H9 (cell line): ENCODE measurements around the gene CENPP. TPM values are rescaled to one million over a fixed set of nuclear protein-coding genes. Genes with fewer than 3 reads are reported as not detected.
A peak's percentile ranks its signal among the peaks of the same experiment; 100 is the strongest.

Experiments
- DNase-seq: peaks from one replicate; pipeline ENCODE4 v3.0.0-alpha.2; 2017
- H2AFZ ChIP-seq: one replicate; pipeline ENCODE4 v1.6.1; 2013; ENCODE audit warnings: mild to moderate bottlenecking, low read length, control low read depth, moderate library complexity
- H2AK5ac ChIP-seq: 2 replicates; pipeline ENCODE4 v1.6.1; 2013; ENCODE audit warnings: low read length, control low read depth, mixed read lengths; ENCODE audit not compliant: insufficient read length
- H2BK120ac ChIP-seq: one replicate; pipeline ENCODE4 v1.6.1; 2013; ENCODE audit warnings: low read depth, mild to moderate bottlenecking, low read length, control low read depth, inconsistent platforms; ENCODE audit not compliant: poor library complexity, severe bottlenecking
- H2BK12ac ChIP-seq: 2 replicates; pipeline ENCODE4 v1.6.1; 2013; ENCODE audit warnings: low read length, control low read depth, mixed read lengths, low read depth; ENCODE audit not compliant: insufficient read length
- H2BK15ac ChIP-seq: 2 replicates; pipeline ENCODE4 v1.6.1; 2013; ENCODE audit warnings: low read depth, low read length, control low read depth
- H2BK20ac ChIP-seq: one replicate; pipeline ENCODE4 v1.6.1; 2013; ENCODE audit warnings: low read depth, mild to moderate bottlenecking, low read length, control low read depth, inconsistent platforms; ENCODE audit not compliant: poor library complexity, severe bottlenecking
- H2BK5ac ChIP-seq: 2 replicates; pipeline ENCODE4 v1.6.1; 2013; ENCODE audit warnings: low read length, control low read depth, mixed read lengths; ENCODE audit not compliant: insufficient read length
- H3K14ac ChIP-seq: 2 replicates; pipeline ENCODE4 v1.6.1; 2013; ENCODE audit warnings: low read length, control low read depth; ENCODE audit not compliant: insufficient read depth
- H3K18ac ChIP-seq: 2 replicates; pipeline ENCODE4 v1.6.1; 2013; ENCODE audit warnings: low read depth, mild to moderate bottlenecking, mixed read lengths, low read length, control low read depth; ENCODE audit not compliant: insufficient read length
- H3K23ac ChIP-seq: 2 replicates; pipeline ENCODE4 v1.6.1; 2013; ENCODE audit warnings: low read length, control low read depth, mixed read lengths, low read depth; ENCODE audit not compliant: insufficient read length
- H3K23me2 ChIP-seq: 2 replicates; pipeline ENCODE4 v1.6.1; 2013; ENCODE audit warnings: low read depth, mild to moderate bottlenecking, mixed read lengths, low read length, control low read depth; ENCODE audit not compliant: insufficient read length, poor library complexity, severe bottlenecking
- H3K27ac ChIP-seq: 2 replicates; pipeline ENCODE4 v1.5.1; 2013; ENCODE audit warnings: low read length, control low read depth, mixed read lengths, low read depth; ENCODE audit not compliant: insufficient read length
- H3K27me3 ChIP-seq: 2 replicates; pipeline ENCODE4 v1.6.1; 2013; ENCODE audit warnings: low read length, control low read depth, inconsistent platforms; ENCODE audit not compliant: insufficient read depth
- H3K4ac ChIP-seq: 2 replicates; pipeline ENCODE4 v1.6.1; 2013; ENCODE audit warnings: low read depth, mild to moderate bottlenecking, control low read depth, inconsistent platforms, low read length, moderate library complexity
- H3K4me1 ChIP-seq: 2 replicates; pipeline ENCODE4 v1.6.1; 2013; ENCODE audit warnings: low read length, control low read depth, inconsistent platforms; ENCODE audit not compliant: insufficient read depth
- H3K4me2 ChIP-seq: 2 replicates; pipeline ENCODE4 v1.6.1; 2013; ENCODE audit warnings: low read length, control low read depth, mixed read lengths; ENCODE audit not compliant: insufficient read length, insufficient read depth
- H3K56ac ChIP-seq: 2 replicates; pipeline ENCODE4 v1.6.1; 2013; ENCODE audit warnings: low read depth, mild to moderate bottlenecking, mixed read lengths, low read length, control low read depth; ENCODE audit not compliant: insufficient read length
- H3K79me1 ChIP-seq: 2 replicates; pipeline ENCODE4 v1.6.1; 2013; ENCODE audit warnings: low read depth, mild to moderate bottlenecking, moderate library complexity, low read length, control low read depth, inconsistent platforms; ENCODE audit not compliant: insufficient read depth, poor library complexity, severe bottlenecking
- H3K79me2 ChIP-seq: 2 replicates; pipeline ENCODE4 v1.6.1; 2013; ENCODE audit warnings: low read length, control low read depth, inconsistent platforms; ENCODE audit not compliant: insufficient read depth
- H3K9ac ChIP-seq: 2 replicates; pipeline ENCODE4 v1.6.1; 2013; ENCODE audit warnings: low read length, control low read depth, mixed read lengths; ENCODE audit not compliant: insufficient read length; ENCODE audit errors: extremely low read depth
- H3K9me3 ChIP-seq: one replicate; pipeline ENCODE4 v1.6.1; 2013; ENCODE audit warnings: low read depth, low read length, inconsistent platforms; ENCODE audit not compliant: control insufficient read depth
- H3T11ph ChIP-seq: one replicate; pipeline ENCODE4 v1.6.1; 2013; ENCODE audit warnings: mild to moderate bottlenecking, low read length, control low read depth, inconsistent platforms
- H4K20me1 ChIP-seq: one replicate; pipeline ENCODE4 v1.6.1; 2013; ENCODE audit not compliant: control insufficient read depth, insufficient read length, insufficient read depth
- H4K5ac ChIP-seq: 2 replicates; pipeline ENCODE4 v1.6.1; 2013; ENCODE audit warnings: low read depth, mild to moderate bottlenecking, mixed read lengths, low read length, control low read depth; ENCODE audit not compliant: insufficient read length
- H4K8ac ChIP-seq: replicated peaks from 2 replicates; pipeline ENCODE4 v1.6.1; 2013; ENCODE audit warnings: low read length, control low read depth, mixed read lengths, low read depth; ENCODE audit not compliant: insufficient read length
- H4K91ac ChIP-seq: 2 replicates; pipeline ENCODE4 v1.6.1; 2013; ENCODE audit warnings: low read depth, mild to moderate bottlenecking, moderate library complexity, mixed read lengths, low read length, control low read depth; ENCODE audit not compliant: insufficient read length
- H3K27ac Mint-ChIP-seq, 3 experiments: 2 replicates in 2 of 3; 3 replicates in 1 of 3; pipeline ENCODE4 v1.8.0; 2020 to 2021; ENCODE audit warnings: mixed read lengths in 3 of 3, mild to moderate bottlenecking in 1 of 3, moderate library complexity in 1 of 3
- H3K27me3 Mint-ChIP-seq: 2 replicates; pipeline ENCODE4 v1.8.0; 2021; ENCODE audit warnings: low read depth, mild to moderate bottlenecking, moderate library complexity, mixed read lengths
- H3K36me3 Mint-ChIP-seq, 3 experiments: 2 replicates in 2 of 3; 3 replicates in 1 of 3; pipeline ENCODE4 v1.8.0; 2020 to 2021; ENCODE audit warnings: low read depth in 3 of 3, mixed read lengths in 3 of 3; ENCODE audit not compliant: insufficient read depth in 1 of 3
- H3K4me1 Mint-ChIP-seq, 2 experiments: 2 replicates each; pipeline ENCODE4 v1.8.0; 2020; ENCODE audit warnings: mixed read lengths in 2 of 2
- H3K4me3 Mint-ChIP-seq, 2 experiments: 2 replicates in 1 of 2; 3 replicates in 1 of 2; pipeline ENCODE4 v1.8.0; 2020 to 2021; ENCODE audit warnings: mild to moderate bottlenecking in 2 of 2, mixed read lengths in 2 of 2, moderate library complexity in 1 of 2
- H3K9me3 Mint-ChIP-seq, 2 experiments: 2 replicates in 1 of 2; 3 replicates in 1 of 2; pipeline ENCODE4 v1.8.0; 2020; ENCODE audit warnings: mild to moderate bottlenecking in 2 of 2, mixed read lengths in 2 of 2, moderate library complexity in 1 of 2
- WGBS: extraction: QIAGEN DNeasy Blood & Tissue Kit; methylation state at CpG from one replicate; pipeline ENCODE4 v1.1.7; 2013; ENCODE audit warnings: missing lambda C conversion rate, low lambda C conversion rate, mixed read lengths; ENCODE audit not compliant: insufficient read length; ENCODE audit errors: extremely low coverage; 5-methylcytosine and 5-hydroxymethylcytosine counted together
- total RNA-seq: library from RNA; stranded (reverse); gene quantifications from 2 replicates; pipeline ENCODE4 v1.2.1, GENCODE V29; 2021
- TF ChIP-seq, protein P1 (sequence below): fragments of 200-600 bp; sonication (generic); conservative IDR thresholded peaks from 3 replicates; pipeline ENCODE4 v1.8.0; 2021; ENCODE audit warnings: antibody characterized with exemption, mild to moderate bottlenecking

CENPP gene
- total RNA-seq, 1 experiment from 2014 or later: 9.1 TPM

DNA sequence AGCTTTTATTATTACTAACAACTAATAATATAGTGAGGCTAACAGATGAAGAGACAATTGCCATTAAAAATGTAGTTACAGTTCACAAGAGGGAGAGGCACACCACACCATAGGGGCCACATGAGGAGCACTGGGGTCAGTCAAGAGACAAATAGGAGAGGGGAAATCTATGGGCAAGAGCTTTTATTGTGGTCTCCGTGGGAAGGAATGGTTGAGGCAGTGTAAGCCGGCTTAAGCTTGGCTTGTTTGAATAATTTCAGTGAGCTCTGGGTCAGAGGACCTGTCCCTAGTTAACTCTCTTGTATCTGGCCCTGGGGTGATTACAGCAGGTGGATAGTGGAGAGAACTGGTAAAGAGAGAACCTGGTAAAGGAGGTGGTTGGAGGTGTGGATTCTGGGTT lies 43.3 kb downstream of the CENPP start:
- H3K56ac ChIP-seq: no peak overlapping the region
- no peaks in the 10 kb centered on the region for H3K79me1 ChIP-seq
- no peak overlapping the region for H4K5ac ChIP-seq
- no peak overlapping the region for H2BK120ac ChIP-seq
- no peak overlapping the region for H2AFZ ChIP-seq
- no peaks in the 10 kb centered on the region for H3K9me3 ChIP-seq
- H2BK5ac ChIP-seq: no peak overlapping the region
- no peak overlapping the region for H3K4me3 Mint-ChIP-seq
- no peak overlapping the region for H3K4ac ChIP-seq
- H3K18ac ChIP-seq: no peak overlapping the region
- H3K4me1 Mint-ChIP-seq: peaks cover 6% of the 10 kb centered on the region in 2 experiments
- H3K9ac ChIP-seq: no peak overlapping the region
- H3K23ac ChIP-seq: no peak overlapping the region
- H3K36me3 Mint-ChIP-seq: peaks cover 2 to 5% (median 4%) of the 10 kb centered on the region in 3 experiments; a peak in 6 of 7 replicates
- no peak overlapping the region for H2BK20ac ChIP-seq
- peaks cover 2 to 6% of the 10 kb centered on the region in 2 experiments; a peak in 3 of 5 replicates for H3K9me3 Mint-ChIP-seq
- H3K27ac Mint-ChIP-seq: peak overlapping the region in 1 of 3 experiments; percentile 17; a peak in 2 of 7 replicates
- H3K14ac ChIP-seq: no peak overlapping the region
- H3K79me2 ChIP-seq: no peaks in the 10 kb centered on the region
- H3K23me2 ChIP-seq: no peaks in the 10 kb centered on the region
- no peak for DNase-seq
- H3K4me1 ChIP-seq: no peaks in the 10 kb centered on the region
- H2BK15ac ChIP-seq: no peak overlapping the region
- no peaks in the 10 kb centered on the region for H3K27me3 ChIP-seq
- no peak overlapping the region for H4K91ac ChIP-seq
- no peak overlapping the region for H3K4me2 ChIP-seq
- no peak overlapping the region for H2BK12ac ChIP-seq
- no peak overlapping the region for H3T11ph ChIP-seq
- no peak overlapping the region for H4K8ac ChIP-seq
- H3K27ac ChIP-seq: no peak overlapping the region
- H2AK5ac ChIP-seq: no peak overlapping the region
- WGBS: no CpG with 5 or more reads among the region's 2 CpGs
- no peaks in the 10 kb centered on the region for H3K27me3 Mint-ChIP-seq
- no peaks in the 10 kb centered on the region for H4K20me1 ChIP-seq
- TF ChIP-seq, protein P1, sequence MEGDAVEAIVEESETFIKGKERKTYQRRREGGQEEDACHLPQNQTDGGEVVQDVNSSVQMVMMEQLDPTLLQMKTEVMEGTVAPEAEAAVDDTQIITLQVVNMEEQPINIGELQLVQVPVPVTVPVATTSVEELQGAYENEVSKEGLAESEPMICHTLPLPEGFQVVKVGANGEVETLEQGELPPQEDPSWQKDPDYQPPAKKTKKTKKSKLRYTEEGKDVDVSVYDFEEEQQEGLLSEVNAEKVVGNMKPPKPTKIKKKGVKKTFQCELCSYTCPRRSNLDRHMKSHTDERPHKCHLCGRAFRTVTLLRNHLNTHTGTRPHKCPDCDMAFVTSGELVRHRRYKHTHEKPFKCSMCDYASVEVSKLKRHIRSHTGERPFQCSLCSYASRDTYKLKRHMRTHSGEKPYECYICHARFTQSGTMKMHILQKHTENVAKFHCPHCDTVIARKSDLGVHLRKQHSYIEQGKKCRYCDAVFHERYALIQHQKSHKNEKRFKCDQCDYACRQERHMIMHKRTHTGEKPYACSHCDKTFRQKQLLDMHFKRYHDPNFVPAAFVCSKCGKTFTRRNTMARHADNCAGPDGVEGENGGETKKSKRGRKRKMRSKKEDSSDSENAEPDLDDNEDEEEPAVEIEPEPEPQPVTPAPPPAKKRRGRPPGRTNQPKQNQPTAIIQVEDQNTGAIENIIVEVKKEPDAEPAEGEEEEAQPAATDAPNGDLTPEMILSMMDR: no peak
